H1 (cell line): ENCODE data around the gene SUMF2. TPM values are rescaled to one million over a fixed set of nuclear protein-coding genes. Genes with fewer than 3 reads are reported as not detected.

Source experiments
- CTCF ChIA-PET: fragments of 300-600 bp; sonication (Branson Sonifier 250); formaldehyde crosslinking; loops from one replicate; lab custom pipeline; 2021; ENCODE audit not compliant: partially characterized antibody; lab: Charles Lee
- POLR2A ChIA-PET: fragments of 300-600 bp; sonication (Branson Sonifier 250); formaldehyde crosslinking; loops from one replicate; lab custom pipeline; 2021; ENCODE audit warnings: inconsistent platforms; ENCODE audit not compliant: partially characterized antibody; lab: Charles Lee
- DNase-seq, 2 experiments: peaks; one replicate each; pipeline versions ENCODE4 v3.0.0 to v3.0.0-alpha.2; 2010 to 2022; ENCODE audit warnings: low spot score in 2 of 2, low read depth in 1 of 2, mixed read lengths in 1 of 2
- FAIRE-seq: peaks from 2 replicates; lab custom pipeline; 2011; peaks lifted over from hg19 to GRCh38; lab: Jason Lieb, UNC
- H2AFZ ChIP-seq: 2 replicates; pipeline ENCODE4 v1.8.1; 2012; ENCODE audit warnings: low read length, inconsistent platforms
- H2AK5ac ChIP-seq: 2 replicates; pipeline ENCODE4 v1.6.1; 2013; ENCODE audit warnings: low read depth, low read length
- H2BK120ac ChIP-seq: replicated peaks from 2 replicates; pipeline ENCODE3; 2013; ENCODE audit warnings: low read depth, low read length, inconsistent platforms
- H2BK12ac ChIP-seq: 2 replicates; pipeline ENCODE4 v1.6.1; 2013; ENCODE audit warnings: low read depth, low read length
- H2BK15ac ChIP-seq: 2 replicates; pipeline ENCODE4 v1.6.1; 2013; ENCODE audit warnings: low read length
- H2BK20ac ChIP-seq: 2 replicates; pipeline ENCODE4 v1.6.1; 2013; ENCODE audit warnings: low read length
- H2BK5ac ChIP-seq: 2 replicates; pipeline ENCODE4 v1.6.1; 2013; ENCODE audit warnings: low read depth, low read length
- H3K14ac ChIP-seq: 2 replicates; pipeline ENCODE4 v1.6.1; 2013; ENCODE audit warnings: inconsistent platforms; ENCODE audit not compliant: insufficient read length
- H3K18ac ChIP-seq: 2 replicates; pipeline ENCODE4 v1.6.1; 2013; ENCODE audit warnings: low read length; ENCODE audit errors: extremely low read depth
- H3K23ac ChIP-seq: 2 replicates; pipeline ENCODE4 v1.6.1; 2013; ENCODE audit warnings: inconsistent platforms; ENCODE audit not compliant: insufficient read length
- H3K23me2 ChIP-seq: 2 replicates; pipeline ENCODE4 v1.6.1; 2013; ENCODE audit warnings: low read depth, low read length
- H3K27ac ChIP-seq: 2 replicates; pipeline ENCODE4 v1.6.1; 2011; ENCODE audit warnings: low read depth, low read length, inconsistent platforms
- H3K27me3 ChIP-seq, 4 experiments: replicated peaks in 1 of 4; 1 replicate in 1 of 4; 2 replicates in 3 of 4; pipeline versions ENCODE4 v1.6.1 to v1.8.1; 2011 to 2013; ENCODE audit warnings: low read length in 3 of 4, mild to moderate bottlenecking in 3 of 4, inconsistent platforms in 2 of 4, mixed read lengths in 2 of 4, moderate library complexity in 1 of 4; ENCODE audit not compliant: control insufficient read depth in 3 of 4, insufficient read depth in 3 of 4; ENCODE audit errors: extremely low read depth in 1 of 4
- H3K36me3 ChIP-seq, 4 experiments: 2 replicates each; pipeline versions ENCODE4 v1.6.1 to v1.8.1; 2011 to 2013; ENCODE audit warnings: mild to moderate bottlenecking in 4 of 4, low read length in 3 of 4, moderate library complexity in 2 of 4, control low read depth in 1 of 4, inconsistent platforms in 1 of 4; ENCODE audit not compliant: insufficient read depth in 4 of 4, control insufficient read depth in 2 of 4
- H3K4ac ChIP-seq: replicated peaks from 2 replicates; pipeline ENCODE3; 2013; ENCODE audit warnings: low read length, low read depth, mixed read lengths, inconsistent platforms; ENCODE audit not compliant: insufficient read length
- H3K4me1 ChIP-seq, 4 experiments: replicated peaks in 1 of 4; 1 replicate in 1 of 4; 2 replicates in 3 of 4; pipeline versions ENCODE4 v1.6.1 to v1.8.1; 2011 to 2013; ENCODE audit warnings: low read length in 3 of 4, inconsistent platforms in 2 of 4, mixed read lengths in 1 of 4; ENCODE audit not compliant: insufficient read depth in 4 of 4, control insufficient read depth in 3 of 4
- H3K4me2 ChIP-seq, 2 experiments: 2 replicates each; pipeline versions ENCODE4 v1.6.1 to v1.8.1; 2011 to 2013; ENCODE audit warnings: low read depth in 2 of 2, low read length in 2 of 2, control low read depth in 1 of 2, inconsistent platforms in 1 of 2, mild to moderate bottlenecking in 1 of 2; ENCODE audit not compliant: insufficient read depth in 1 of 2
- H3K4me3 ChIP-seq, 4 experiments: fragments of 200-600, 300-600 bp in 1 of 4; sonication (generic), shearing (Covaris generic), sonication (Bioruptor Twin) in 1 of 4; 2 replicates each; pipeline versions ENCODE4 v1.5.1 to v1.8.1; 2011 to 2016; ENCODE audit warnings: low read length in 4 of 4, low read depth in 3 of 4, control low read depth in 2 of 4, inconsistent platforms in 2 of 4, mild to moderate bottlenecking in 2 of 4, mixed read lengths in 1 of 4, moderate library complexity in 1 of 4; ENCODE audit not compliant: insufficient read depth in 2 of 4; ENCODE audit errors: extremely low read depth in 1 of 4
- H3K56ac ChIP-seq: replicated peaks from 2 replicates; pipeline ENCODE3; 2013; ENCODE audit warnings: low read depth, mild to moderate bottlenecking, mixed read lengths, low read length, inconsistent platforms; ENCODE audit not compliant: insufficient read length
- H3K79me1 ChIP-seq: 2 replicates; pipeline ENCODE4 v1.6.1; 2013; ENCODE audit warnings: low read depth, low read length, control low read depth
- H3K79me2 ChIP-seq, 2 experiments: 2 replicates each; pipeline versions ENCODE4 v1.6.1 to v1.8.1; 2012 to 2013; ENCODE audit warnings: low read length in 2 of 2, mild to moderate bottlenecking in 2 of 2, inconsistent platforms in 1 of 2; ENCODE audit not compliant: insufficient read depth in 2 of 2, control insufficient read depth in 1 of 2
- H3K9ac ChIP-seq, 4 experiments: replicated peaks in 1 of 4; 1 replicate in 1 of 4; 2 replicates in 3 of 4; pipeline versions ENCODE4 v1.6.1 to v1.8.1; 2011 to 2013; ENCODE audit warnings: low read depth in 3 of 4, low read length in 3 of 4, control low read depth in 2 of 4, mild to moderate bottlenecking in 2 of 4, moderate library complexity in 2 of 4, inconsistent platforms in 1 of 4; ENCODE audit errors: extremely low read depth in 1 of 4
- H3K9me3 ChIP-seq, 2 experiments: 2 replicates each; pipeline versions ENCODE4 v1.6.1 to v1.8.1; 2012 to 2013; ENCODE audit warnings: mild to moderate bottlenecking in 2 of 2, moderate library complexity in 2 of 2, control low read depth in 1 of 2, inconsistent platforms in 1 of 2, low read depth in 1 of 2, low read length in 1 of 2, mixed read lengths in 1 of 2; ENCODE audit not compliant: insufficient read depth in 2 of 2
- H4K20me1 ChIP-seq, 2 experiments: replicated peaks in 1 of 2; 2 replicates each; pipeline versions ENCODE3 to v1.8.1; 2011 to 2013; ENCODE audit warnings: inconsistent platforms in 2 of 2, low read length in 2 of 2, mild to moderate bottlenecking in 1 of 2; ENCODE audit not compliant: insufficient read depth in 2 of 2, control insufficient read depth in 1 of 2
- H4K5ac ChIP-seq: 2 replicates; pipeline ENCODE4 v1.6.1; 2013; ENCODE audit warnings: low read length, low read depth, mixed read lengths, inconsistent platforms; ENCODE audit not compliant: insufficient read length
- H4K8ac ChIP-seq: 2 replicates; pipeline ENCODE4 v1.8.0; 2013; ENCODE audit warnings: mild to moderate bottlenecking, moderate library complexity, low read length, inconsistent platforms; ENCODE audit not compliant: insufficient read depth; ENCODE audit errors: extremely low read depth
- H4K91ac ChIP-seq: replicated peaks from 2 replicates; pipeline ENCODE3; 2013; ENCODE audit warnings: low read length, mixed read lengths, inconsistent platforms; ENCODE audit not compliant: insufficient read length
- BRCA1 ChIP-seq: IDR thresholded peaks from 2 replicates; pipeline ENCODE4 v1.6.1; 2012; ENCODE audit warnings: low read depth, low read length, improper control_type of control experiment
- CBX8 ChIP-seq: fragments of 300-800, 300-1000 bp; sonication (generic); IDR thresholded peaks from 2 replicates; pipeline ENCODE4 v1.7.1; 2016; ENCODE audit warnings: low read depth, low read length, borderline replicate concordance
- CTBP2 ChIP-seq: IDR thresholded peaks from 2 replicates; pipeline ENCODE4 v1.7.0; 2011; ENCODE audit warnings: borderline replicate concordance, mild to moderate bottlenecking, moderate library complexity, mixed read lengths, low read length; ENCODE audit not compliant: insufficient read depth, insufficient read length
- EP300 ChIP-seq, 2 experiments: IDR thresholded peaks; 1 replicate in 1 of 2; 2 replicates in 1 of 2; pipeline ENCODE4 v1.6.1; 2011 to 2012; ENCODE audit warnings: low read depth in 2 of 2, low read length in 2 of 2, mild to moderate bottlenecking in 2 of 2, borderline replicate concordance in 1 of 2, inconsistent platforms in 1 of 2, moderate library complexity in 1 of 2
- HDAC2 ChIP-seq, 2 experiments: fragments of 300-600 bp in 1 of 2; sonication (generic) in 1 of 2; IDR thresholded peaks; 2 replicates each; pipeline ENCODE4 v1.6.1; 2011 to 2012; ENCODE audit warnings: low read depth in 2 of 2, low read length in 2 of 2, mild to moderate bottlenecking in 2 of 2, moderate library complexity in 2 of 2, borderline replicate concordance in 1 of 2, inconsistent platforms in 1 of 2
- MAFK ChIP-seq: IDR thresholded peaks from 2 replicates; pipeline ENCODE4 v1.6.1; 2012; ENCODE audit warnings: low read depth, mild to moderate bottlenecking, improper control_type of control experiment, low read length
- PHF8 ChIP-seq: fragments of 200-600 bp; sonication (generic); conservative IDR thresholded peaks from 2 replicates; pipeline ENCODE4 v1.7.1; 2012; ENCODE audit warnings: low read depth, mild to moderate bottlenecking, inconsistent platforms, low read length, moderate library complexity
- SIX5 ChIP-seq: IDR thresholded peaks from 2 replicates; pipeline ENCODE4 v1.6.1; 2011; ENCODE audit warnings: mild to moderate bottlenecking, low read depth, low read length
- SP4 ChIP-seq: IDR thresholded peaks from 2 replicates; pipeline ENCODE4 v1.6.1; 2012; ENCODE audit warnings: low read length, inconsistent platforms
- TAF1 ChIP-seq: IDR thresholded peaks from 2 replicates; pipeline ENCODE4 v1.6.1; 2011; ENCODE audit warnings: mild to moderate bottlenecking, low read depth, low read length
- polyA plus RNA-seq, 7 experiments: library from polyadenylated mRNA; depleted of rRNA in 3 of 7; stranded (reverse) in 5 of 7; unstranded in 2 of 7; fragments of >200 nt in 5 of 7; fragments of 200-250 nt in 2 of 7; gene quantifications; 1 replicate in 5 of 7; 2 replicates in 1 of 7; 4 replicates in 1 of 7; pipeline versions ENCODE4 v1.2.1 to v1.2.3, GENCODE V29; 2011 to 2013; ENCODE audit warnings: missing spikeins in 2 of 7, mixed read lengths in 2 of 7
- total RNA-seq: library from RNA; stranded (reverse); fragmentation: NEBNext Ultra II Directional; extraction: Animal tissue kit (Norgen Biotek cat#: 25700); gene quantifications from 2 replicates; pipeline ENCODE4 v1.2.1, GENCODE V29; 2021
- TF ChIP-seq, protein P1 (sequence below): IDR thresholded peaks from 2 replicates; pipeline ENCODE4 v1.6.1; 2012; ENCODE audit warnings: inconsistent platforms

The SUMF2 gene
- total and polyA plus RNA-seq, 2 of the 8 experiments (the other 6 are each of a cell fraction or from before 2014, with no cell fraction given) = 39.8 to 59.2 TPM

DNA sequence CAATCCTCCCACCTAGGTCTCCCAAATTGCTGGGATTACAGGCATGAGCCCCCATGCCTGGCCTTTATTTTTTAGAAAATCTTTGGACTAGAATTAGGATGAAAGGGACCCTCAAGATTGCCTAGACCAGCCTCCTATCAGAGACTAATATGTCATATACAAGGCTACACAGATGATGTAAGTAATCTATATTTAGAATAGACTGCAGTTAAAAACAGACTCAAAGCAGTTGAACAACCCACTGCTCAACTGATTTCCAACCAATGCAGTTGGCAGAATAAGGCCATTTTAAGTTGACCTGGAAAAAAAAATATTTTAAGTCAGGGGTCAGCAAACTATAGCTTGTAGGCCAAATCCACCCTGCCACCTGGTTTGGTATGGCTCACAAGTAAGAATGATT, 40.6 kb upstream of the SUMF2 start:
- Histone ChIP-seq H4K5ac (no peak overlapping the region), H4K91ac (no peak overlapping the region), H4K8ac (no peak overlapping the region), H3K18ac (no peak overlapping the region), H3K4me3 (no peak overlapping the region), H3K27ac (no peak overlapping the region), H2AK5ac (no peak overlapping the region), H3K23me2 (no peaks in the 10 kb centered on the region), H3K79me2 (peaks cover 0 to 12% of the 10 kb centered on the region in 2 experiments; a peak in 2 of 4 replicates), H3K36me3 (peaks cover 2 to 46% (median 23%) of the 10 kb centered on the region in 4 experiments; a peak in 6 of 8 replicates), H3K27me3 (no peaks in the 10 kb centered on the region), H3K14ac (no peak overlapping the region)
- DNase-seq = no peak
- POLR2A ChIA-PET = interaction anchor here (1.6 to 40.8 kb wide), 3 partner anchors 8 to 31 kb away, joined by 5 to 869 read pairs (median 8); partner anchors contain the start of genes CCT6A, PSPH and SUMF2
- CTCF ChIA-PET = interaction anchor here (0.6 kb wide), 1 partner anchor 40 kb away, joined by 5 read pairs; no protein-coding TSS in a partner anchor
- no peak for TF ChIP-seq HDAC2 (IDR thresholded peaks at IDR 0.05; ENCODE audit: borderline replicate concordance in 1 of 2, low read depth in 2 of 2, low read length in 2 of 2)
- TF ChIP-seq TAF1 = no peak
- no peak for TF ChIP-seq SP4
- TF ChIP-seq, protein P1, sequence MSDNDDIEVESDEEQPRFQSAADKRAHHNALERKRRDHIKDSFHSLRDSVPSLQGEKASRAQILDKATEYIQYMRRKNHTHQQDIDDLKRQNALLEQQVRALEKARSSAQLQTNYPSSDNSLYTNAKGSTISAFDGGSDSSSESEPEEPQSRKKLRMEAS = no peak
- no peak for TF ChIP-seq CBX8
- TF ChIP-seq SIX5 = no peak
- no peak for TF ChIP-seq PHF8
- no peak for TF ChIP-seq BRCA1
- TF ChIP-seq MAFK = no peak
- no peak for TF ChIP-seq CTBP2
- TF ChIP-seq EP300 (IDR thresholded peaks at IDR 0.05; ENCODE audit: borderline replicate concordance in 1 of 2, low read depth in 2 of 2, low read length in 2 of 2) = no peak
- TF ChIP-seq, all 59 proteins: peak for 0
- Histone ChIP-seq H2BK20ac (no peak overlapping the region), H2BK15ac (no peak overlapping the region), H2AFZ (no peak overlapping the region), H2BK120ac (no peak overlapping the region), H3K4ac (no peak overlapping the region), H4K20me1 (peaks cover 1 to 5% of the 10 kb centered on the region in 2 experiments), H3K79me1 (no peaks in the 10 kb centered on the region), H3K56ac (no peak overlapping the region), H3K9ac (no peak overlapping the region), H2BK12ac (no peak overlapping the region), H3K23ac (no peak overlapping the region), H3K9me3 (no peaks in the 10 kb centered on the region), H3K4me2 (no peak overlapping the region), H2BK5ac (no peak overlapping the region), H3K4me1 (no peaks in the 10 kb centered on the region)
- FAIRE-seq = no peak
